Urothelium cell line (cell line): Measurements from ENCODE around the gene TAAR6.
"Not testable (repeated sequence)": the region's sequence is repeated elsewhere in the genome, so short reads cannot be mapped to it uniquely, and the experiment has no call there.

Source experiments
- DNase-seq: peaks from one replicate; pipeline ENCODE4 v3.0.0; 2011; ENCODE audit warnings: low spot score, mixed read lengths
- FAIRE-seq: peaks from 2 replicates; lab custom pipeline; 2011; peaks lifted over from hg19 to GRCh38; lab: Jason Lieb, UNC

Gene TAAR6

DNA sequence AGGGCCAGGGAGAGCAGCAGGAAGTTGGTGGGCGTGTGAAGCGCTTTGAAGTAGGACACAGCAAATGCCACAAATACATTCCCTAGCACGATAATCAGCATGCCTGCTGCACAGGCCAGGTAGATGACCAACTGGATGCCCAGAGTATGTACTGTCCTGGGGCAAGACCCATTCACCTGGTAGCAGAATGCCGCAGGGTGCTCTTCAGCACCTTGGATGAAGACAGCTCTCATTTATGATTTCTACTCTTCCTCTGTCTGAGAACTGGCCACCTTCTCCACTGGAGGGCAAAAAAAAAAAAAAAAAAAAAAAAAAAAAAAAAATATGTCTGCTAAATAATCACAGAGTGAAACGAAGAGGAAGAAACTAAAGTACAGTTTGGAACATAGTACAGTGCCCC, 19.3 kb downstream of the TAAR6 start, which contains the start of gene TAAR5:
Gene TAAR5 (minus strand): TSS at position 288 of the 400 bp plus-strand sequence. CDS start 55 bp downstream, at position 233.
- FAIRE-seq (peak; percentile 5), DNase-seq (no peak)

GRCh38 chr6:132590362-132590761, 20.2 kb downstream of the TAAR6 start:
- FAIRE-seq (no peak), DNase-seq (no peak)

GRCh38 chr6:132592855-132593254, 22.7 kb downstream of the TAAR6 start:
- FAIRE-seq = no peak
- DNase-seq = no peak

DNA sequence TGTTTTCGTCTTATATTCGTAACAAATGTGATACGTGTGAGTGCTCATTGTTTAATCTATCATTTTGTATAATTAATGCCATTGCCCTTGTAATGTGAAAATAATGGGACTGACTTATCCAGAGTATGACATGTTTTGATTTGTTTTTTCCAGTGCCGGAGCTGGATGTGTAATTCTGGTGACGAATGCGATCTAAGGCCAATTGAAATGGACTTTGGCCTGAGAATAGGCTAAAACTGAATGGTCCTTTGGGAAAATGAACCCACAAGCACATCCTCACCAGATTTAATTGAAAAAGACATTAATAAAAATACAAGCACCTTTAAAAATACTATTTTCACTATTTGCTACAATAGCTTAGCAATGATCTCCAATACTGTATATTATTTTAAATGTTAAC, 26.1 kb downstream of the TAAR6 start:
- FAIRE-seq (no peak), DNase-seq (no peak)

GRCh38 chr6:132598473-132598872, 28.4 kb downstream of the TAAR6 start:
- peak; percentile 35 for DNase-seq
- FAIRE-seq = no peak

DNA sequence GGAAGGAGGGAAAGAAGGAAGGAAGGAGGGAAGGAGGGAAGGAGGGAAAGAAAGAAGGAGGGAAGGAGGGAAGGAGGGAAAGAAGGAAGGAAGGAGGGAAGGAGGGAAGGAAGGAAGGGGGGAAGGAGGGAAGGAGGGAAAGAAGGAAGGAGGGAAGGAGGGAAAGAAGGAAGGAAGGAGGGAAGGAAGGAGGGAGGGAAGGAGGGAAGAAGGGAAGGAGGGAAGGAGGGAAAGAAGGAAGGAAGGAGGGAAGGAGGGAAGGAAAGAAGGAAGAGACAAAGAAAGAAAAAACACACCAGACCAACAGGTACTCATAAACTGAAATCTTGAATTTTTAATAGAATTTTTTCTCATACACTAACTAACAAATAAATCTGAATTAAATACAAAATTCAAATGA, 30.8 kb downstream of the TAAR6 start:
- FAIRE-seq = peak; percentile 75
- DNase-seq = not testable (repeated sequence)

GRCh38 chr6:132604635-132605152, 34.6 kb downstream of the TAAR6 start:
- DNase-seq (no peak), FAIRE-seq (no peak)

- FAIRE-seq (no peak), DNase-seq (no peak)
These were observed 37.6 kb downstream of the TAAR6 start for GRCh38 chr6:132607544-132608233.

GRCh38 chr6:132611616-132612015, 41.5 kb downstream of the TAAR6 start:
- DNase-seq (no peak), FAIRE-seq (no peak)

DNA sequence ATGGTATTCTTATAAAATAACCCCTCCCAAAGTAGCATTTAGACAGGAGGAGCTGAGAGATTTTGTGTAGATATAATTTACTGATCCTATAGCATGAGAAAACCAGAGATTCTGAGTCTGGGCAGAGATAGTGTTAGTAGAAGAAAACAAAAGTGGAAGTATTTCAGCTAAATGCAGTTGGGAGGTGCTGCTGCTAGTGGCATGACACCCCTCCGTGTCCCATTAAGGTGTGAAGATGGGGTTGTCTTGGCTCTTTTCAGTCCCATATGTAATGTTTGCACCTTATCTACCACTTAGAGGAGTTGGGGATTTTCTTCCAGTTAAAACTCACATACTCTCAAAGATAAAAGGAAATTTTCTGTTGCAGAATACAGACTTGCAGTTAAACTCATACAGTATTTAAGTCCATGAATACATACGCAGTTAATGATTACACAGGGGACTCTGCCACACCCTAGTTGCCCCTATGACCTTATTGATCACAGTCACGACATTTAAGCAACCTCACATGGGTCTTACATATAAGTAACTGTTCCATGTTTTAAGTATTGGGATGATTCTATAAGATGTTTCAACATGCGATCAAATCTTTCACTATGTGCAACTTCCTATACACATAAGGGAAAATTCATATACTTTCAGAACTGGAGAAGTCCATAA, 42.5 kb downstream of the TAAR6 start:
- FAIRE-seq (no peak), DNase-seq (no peak)

GRCh38 chr6:132614554-132614953, 44.4 kb downstream of the TAAR6 start:
- DNase-seq (peak; percentile 6), FAIRE-seq (no peak)

GRCh38 chr6:132616677-132617076, 46.6 kb downstream of the TAAR6 start:
- DNase-seq (no peak), FAIRE-seq (no peak)
